ENCODE results near the gene TSHZ2.

Gene TSHZ2

GRCh38 chr20:53080687-53080962 is 108.5 kb downstream of the TSHZ2 start:
- DNase-seq (ENCODE audit: low spot score): no peak
- H3K27ac ChIP-seq: peak overlapping the region in 1 of 2 donors; percentile 17
- TF ChIP-seq, protein P1, sequence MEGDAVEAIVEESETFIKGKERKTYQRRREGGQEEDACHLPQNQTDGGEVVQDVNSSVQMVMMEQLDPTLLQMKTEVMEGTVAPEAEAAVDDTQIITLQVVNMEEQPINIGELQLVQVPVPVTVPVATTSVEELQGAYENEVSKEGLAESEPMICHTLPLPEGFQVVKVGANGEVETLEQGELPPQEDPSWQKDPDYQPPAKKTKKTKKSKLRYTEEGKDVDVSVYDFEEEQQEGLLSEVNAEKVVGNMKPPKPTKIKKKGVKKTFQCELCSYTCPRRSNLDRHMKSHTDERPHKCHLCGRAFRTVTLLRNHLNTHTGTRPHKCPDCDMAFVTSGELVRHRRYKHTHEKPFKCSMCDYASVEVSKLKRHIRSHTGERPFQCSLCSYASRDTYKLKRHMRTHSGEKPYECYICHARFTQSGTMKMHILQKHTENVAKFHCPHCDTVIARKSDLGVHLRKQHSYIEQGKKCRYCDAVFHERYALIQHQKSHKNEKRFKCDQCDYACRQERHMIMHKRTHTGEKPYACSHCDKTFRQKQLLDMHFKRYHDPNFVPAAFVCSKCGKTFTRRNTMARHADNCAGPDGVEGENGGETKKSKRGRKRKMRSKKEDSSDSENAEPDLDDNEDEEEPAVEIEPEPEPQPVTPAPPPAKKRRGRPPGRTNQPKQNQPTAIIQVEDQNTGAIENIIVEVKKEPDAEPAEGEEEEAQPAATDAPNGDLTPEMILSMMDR (IDR thresholded peaks at IDR 0.05): no peak
- no peak overlapping the region for H3K4me3 ChIP-seq

GRCh38 chr20:53080969-53081871 is 109.1 kb downstream of the TSHZ2 start:
- H3K4me3 ChIP-seq: no peak overlapping the region
- TF ChIP-seq, protein P1 (IDR thresholded peaks at IDR 0.05): no peak
- H3K27ac ChIP-seq: peak overlapping the region in 1 of 2 donors; percentile 17
- no peak for DNase-seq (ENCODE audit: low spot score)

- H3K27ac ChIP-seq: no peak overlapping the region
- no peak for DNase-seq (ENCODE audit: low spot score)
- H3K4me3 ChIP-seq: no peak overlapping the region
- TF ChIP-seq, protein P1 (IDR thresholded peaks at IDR 0.05): no peak
These were observed 110.0 kb downstream of the TSHZ2 start for GRCh38 chr20:53081916-53082863.

DNA sequence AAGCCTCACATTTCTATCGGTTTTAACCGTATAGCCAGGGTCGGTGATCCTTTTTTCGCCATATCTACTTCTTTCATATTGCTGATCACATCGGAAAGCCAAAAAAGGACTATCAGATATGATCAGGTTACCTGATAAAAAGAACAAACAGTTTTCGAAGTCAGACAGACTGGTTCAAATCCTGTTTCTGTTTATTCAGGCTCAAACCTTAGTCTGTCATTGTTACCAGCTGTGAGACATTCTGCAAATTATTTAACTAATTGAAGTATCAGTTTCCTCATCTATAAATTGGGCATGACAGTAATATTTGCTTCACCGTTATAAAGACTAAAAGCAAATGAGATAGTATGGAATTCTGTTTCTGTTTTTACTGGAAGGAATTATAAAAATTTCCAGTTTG is 111.3 kb downstream of the TSHZ2 start:
- H3K27ac ChIP-seq: no peak overlapping the region
- TF ChIP-seq, protein P1 (IDR thresholded peaks at IDR 0.05): no peak
- DNase-seq (ENCODE audit: low spot score): no peak
- H3K4me3 ChIP-seq: no peak overlapping the region

- TF ChIP-seq, protein P1 (IDR thresholded peaks at IDR 0.05): no peak
- DNase-seq (ENCODE audit: low spot score): no peak
- no peak overlapping the region for H3K27ac ChIP-seq
- H3K4me3 ChIP-seq: no peak overlapping the region
These were observed 112.3 kb downstream of the TSHZ2 start for GRCh38 chr20:53084408-53084997.

DNA sequence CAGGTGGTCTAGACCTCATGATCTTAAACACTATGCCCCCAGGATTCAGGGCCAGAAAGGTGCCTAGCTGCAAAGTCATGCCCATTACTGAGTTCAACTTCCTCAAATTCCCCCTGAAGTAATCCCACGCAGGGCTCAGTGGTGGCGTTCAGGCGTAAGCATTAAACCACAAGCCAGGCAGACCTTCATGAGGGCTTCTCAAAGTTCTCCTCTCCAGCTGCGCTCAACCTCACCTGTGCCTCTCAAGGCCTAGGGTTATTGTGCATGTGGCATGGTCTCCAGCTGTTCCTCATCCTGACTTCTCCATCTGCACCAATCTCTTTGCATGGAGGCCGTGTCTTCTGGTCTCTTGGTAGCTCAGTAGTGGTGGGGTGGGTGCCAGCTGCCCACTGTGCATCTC is 113.6 kb downstream of the TSHZ2 start:
- TF ChIP-seq, protein P1 (IDR thresholded peaks at IDR 0.05): no peak
- Histone ChIP-seq H3K27ac (no peak overlapping the region), H3K4me3 (no peak overlapping the region)
- no peak for DNase-seq (ENCODE audit: low spot score)

Measured in coronary artery (tissue), 2 donors.